Measurements from ENCODE around the gene PTPN21. TPM values are rescaled to one million over a fixed set of nuclear protein-coding genes. Genes with fewer than 3 reads are reported as not detected.

PTPN21 gene
- total and polyA plus RNA-seq, 2 of the 13 experiments (the other 11 are each of a cell fraction or from before 2014, with no cell fraction given) = 2.0 to 3.7 TPM

DNA sequence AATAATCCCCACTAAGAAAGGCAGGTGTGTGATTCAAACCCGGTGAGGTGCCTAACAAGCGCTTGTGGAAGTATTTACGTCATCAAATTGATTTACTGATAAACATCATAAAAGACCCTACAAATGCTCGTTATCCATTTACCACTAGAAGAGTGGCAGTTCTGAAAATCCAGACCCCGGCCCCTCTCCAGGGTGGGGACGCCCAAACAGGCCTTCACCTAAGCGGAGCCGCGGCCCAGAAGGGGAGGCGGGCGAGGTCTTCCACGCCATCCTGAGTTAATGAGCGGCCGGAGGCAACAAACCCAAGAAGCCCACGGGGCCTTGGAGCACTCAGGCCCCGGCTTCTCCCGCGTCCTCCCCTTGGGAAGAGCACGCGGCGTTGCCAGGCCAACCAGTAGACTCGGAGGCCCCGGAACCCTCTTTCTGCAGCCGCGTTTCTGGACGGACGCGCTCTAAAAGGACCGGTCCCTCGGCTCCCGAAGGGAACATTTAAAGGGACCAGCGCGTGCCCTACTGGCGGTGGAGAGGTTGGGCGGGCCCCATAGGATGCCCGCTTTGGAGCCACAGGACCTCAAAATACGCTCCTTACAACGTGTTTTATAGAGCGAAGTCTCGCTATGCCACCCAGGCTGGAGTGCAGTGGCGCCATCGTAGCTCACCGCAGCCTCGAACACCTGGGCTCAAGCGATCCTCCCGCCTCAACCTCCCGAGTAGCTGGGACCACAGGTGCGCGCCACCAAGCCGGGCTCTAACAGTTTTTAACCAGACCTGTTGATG lies 3.5 kb downstream of the PTPN21 start:
- H3K36me3 ChIP-seq (replicated peaks in 1 of 2; ENCODE audit: control insufficient read depth in 1 of 2, insufficient read depth in 2 of 2, low read length in 2 of 2) = peaks cover 0 to 8% of the 10 kb centered on the region in 2 experiments; a peak in 2 of 5 replicates
- H4K20me1 ChIP-seq (ENCODE audit: insufficient read depth, low read length) = no peaks in the 10 kb centered on the region
- in situ Hi-C loops (cut with HindIII; ENCODE audit: extremely low pct_ligation_motif_present, low pct_unique_long_range_greater_than_20kb) (no loop called here), intact Hi-C loops (cut with micrococcal nuclease; ENCODE audit: unreplicated experiment) (loop anchor here (10.0 kb wide), 1 partner anchor 166 kb away; the partner anchor contains the start of gene SPATA7)
- H3K9ac ChIP-seq (ENCODE audit: insufficient read depth, low read depth, low read length) = no peak overlapping the region
- no peak overlapping the region for H3K27ac ChIP-seq (ENCODE audit: extremely low read length, insufficient read depth, low read length)
- no peak overlapping the region for H3K4me3 ChIP-seq (replicated peaks in 1 of 3; ENCODE audit: insufficient read depth in 1 of 3, low read depth in 2 of 3, low read length in 3 of 3)
- H3K4me2 ChIP-seq (ENCODE audit: low read depth, low read length) = no peak overlapping the region
- H3K79me2 ChIP-seq (ENCODE audit: insufficient read depth, low read length) = no peaks in the 10 kb centered on the region
- no peaks in the 10 kb centered on the region for H3K27me3 ChIP-seq (ENCODE audit: control insufficient read depth in 1 of 2, insufficient read depth in 2 of 2, low read length in 2 of 2)
- FAIRE-seq (no peak), DNase-seq (ENCODE audit: low spot score) (no peak), ATAC-seq (no peak)
- no TSS peak for BruUV-seq (replicated peaks)
- H3K9me3 ChIP-seq (ENCODE audit: low read length) = no peaks in the 10 kb centered on the region
- H2AFZ ChIP-seq (ENCODE audit: low read length) = no peak overlapping the region
- ChIA-PET POLR2A (no interaction called here), CTCF (ENCODE audit: low intra/inter-chr PET ratio, low total read pairs) (no interaction called here)
- H3K4me1 ChIP-seq (ENCODE audit: insufficient read depth, low read length) = peaks cover 29% of the 10 kb centered on the region
- WGBS (ENCODE audit: low lambda C conversion rate) = 98% methylated on average over 26 of the region's 50 CpGs
- TF ChIP-seq CREB1 (IDR thresholded peaks at IDR 0.05) (no peak), CREB1 (CRISPR knock-in tag; IDR thresholded peaks at IDR 0.05) (no peak), AGO2 (optimal IDR thresholded peaks at IDR 0.05; ENCODE audit: low read depth, low read length) (peak; percentile 48), RBFOX2 (IDR thresholded peaks at IDR 0.05; ENCODE audit: low read depth, low read length) (0 out of 2 replicates have a peak, but pooled peaks have one; percentile 28)
- TF ChIP-seq, protein P1, sequence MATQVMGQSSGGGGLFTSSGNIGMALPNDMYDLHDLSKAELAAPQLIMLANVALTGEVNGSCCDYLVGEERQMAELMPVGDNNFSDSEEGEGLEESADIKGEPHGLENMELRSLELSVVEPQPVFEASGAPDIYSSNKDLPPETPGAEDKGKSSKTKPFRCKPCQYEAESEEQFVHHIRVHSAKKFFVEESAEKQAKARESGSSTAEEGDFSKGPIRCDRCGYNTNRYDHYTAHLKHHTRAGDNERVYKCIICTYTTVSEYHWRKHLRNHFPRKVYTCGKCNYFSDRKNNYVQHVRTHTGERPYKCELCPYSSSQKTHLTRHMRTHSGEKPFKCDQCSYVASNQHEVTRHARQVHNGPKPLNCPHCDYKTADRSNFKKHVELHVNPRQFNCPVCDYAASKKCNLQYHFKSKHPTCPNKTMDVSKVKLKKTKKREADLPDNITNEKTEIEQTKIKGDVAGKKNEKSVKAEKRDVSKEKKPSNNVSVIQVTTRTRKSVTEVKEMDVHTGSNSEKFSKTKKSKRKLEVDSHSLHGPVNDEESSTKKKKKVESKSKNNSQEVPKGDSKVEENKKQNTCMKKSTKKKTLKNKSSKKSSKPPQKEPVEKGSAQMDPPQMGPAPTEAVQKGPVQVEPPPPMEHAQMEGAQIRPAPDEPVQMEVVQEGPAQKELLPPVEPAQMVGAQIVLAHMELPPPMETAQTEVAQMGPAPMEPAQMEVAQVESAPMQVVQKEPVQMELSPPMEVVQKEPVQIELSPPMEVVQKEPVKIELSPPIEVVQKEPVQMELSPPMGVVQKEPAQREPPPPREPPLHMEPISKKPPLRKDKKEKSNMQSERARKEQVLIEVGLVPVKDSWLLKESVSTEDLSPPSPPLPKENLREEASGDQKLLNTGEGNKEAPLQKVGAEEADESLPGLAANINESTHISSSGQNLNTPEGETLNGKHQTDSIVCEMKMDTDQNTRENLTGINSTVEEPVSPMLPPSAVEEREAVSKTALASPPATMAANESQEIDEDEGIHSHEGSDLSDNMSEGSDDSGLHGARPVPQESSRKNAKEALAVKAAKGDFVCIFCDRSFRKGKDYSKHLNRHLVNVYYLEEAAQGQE (IDR thresholded peaks at IDR 0.05; ENCODE audit: borderline replicate concordance in 1 of 2, low read depth in 1 of 2, low read length in 2 of 2) = no peak
